Smooth muscle cell (in vitro differentiated cells): ENCODE results near the gene METTL16. TPM values are rescaled to one million over a fixed set of nuclear protein-coding genes. Genes with fewer than 3 reads are reported as not detected.

Experiments
- DNase-seq: peaks from one replicate; lab custom pipeline; 2025; ENCODE audit not compliant: unreplicated experiment; lab: John Stamatoyannopoulos, UW
- H2AFZ ChIP-seq: fragments of 200-600 bp; sonication (generic); 2 replicates; pipeline ENCODE4 v1.6.0; 2016; ENCODE audit warnings: antibody characterized with exemption, low read depth, mild to moderate bottlenecking
- H3F3A ChIP-seq: fragments of 200-600 bp; sonication (generic); 2 replicates; pipeline ENCODE4 v1.6.0; 2017; ENCODE audit warnings: antibody characterized with exemption, low read depth
- H3K27ac ChIP-seq: fragments of 200-600 bp; sonication (generic); 2 replicates; pipeline ENCODE4 v1.5.1; 2016; ENCODE audit warnings: low read depth, mild to moderate bottlenecking
- H3K27me3 ChIP-seq: fragments of 200-600 bp; sonication (generic); 2 replicates; pipeline ENCODE4 v1.6.1; 2016; ENCODE audit warnings: low read depth, mild to moderate bottlenecking
- H3K36me3 ChIP-seq: fragments of 200-600 bp; sonication (generic); 2 replicates; pipeline ENCODE4 v1.5.1; 2016; ENCODE audit warnings: low read depth
- H3K4me1 ChIP-seq: fragments of 200-600 bp; sonication (generic); 2 replicates; pipeline ENCODE4 v1.5.1; 2016; ENCODE audit warnings: low read depth
- H3K4me2 ChIP-seq: fragments of 200-600 bp; sonication (generic); 2 replicates; pipeline ENCODE4 v1.6.0; 2016; ENCODE audit warnings: mild to moderate bottlenecking
- H3K4me3 ChIP-seq: fragments of 200-600 bp; sonication (generic); 2 replicates; pipeline ENCODE4 v1.5.1; 2016; ENCODE audit warnings: mild to moderate bottlenecking
- H3K79me2 ChIP-seq: fragments of 200-600 bp; sonication (generic); 2 replicates; pipeline ENCODE4 v1.6.0; 2016; ENCODE audit warnings: low read depth, mild to moderate bottlenecking
- H3K9ac ChIP-seq: fragments of 200-600 bp; sonication (generic); 2 replicates; pipeline ENCODE4 v1.6.0; 2016; ENCODE audit warnings: low read depth
- H3K9me3 ChIP-seq: fragments of 200-600 bp; sonication (generic); replicated peaks from 2 replicates; pipeline ENCODE4 v1.5.1; 2016; ENCODE audit warnings: low read depth
- H4K20me1 ChIP-seq: fragments of 200-600 bp; sonication (generic); 2 replicates; pipeline ENCODE4 v1.6.0; 2016; ENCODE audit warnings: low read depth
- WGBS: methylation state at CpG from one replicate; pipeline ENCODE4 v1.1.7; 2016; ENCODE audit warnings: low lambda C conversion rate; 5-methylcytosine and 5-hydroxymethylcytosine counted together
- polyA plus RNA-seq: library from polyadenylated mRNA; unstranded; fragments of >200 nt; fragmentation: Nextera tagmentation; extraction: Ambion mirVana; gene quantifications from 2 replicates; pipeline ENCODE4 v1.2.1, GENCODE V29; 2016
- small RNA-seq: library from RNA; depleted of rRNA; stranded (forward); fragments of <200 nt; gene quantifications from one replicate; pipeline ENCODE3, GENCODE V24; 2014
- total RNA-seq: library from RNA; depleted of rRNA; stranded (reverse); fragments of >200 nt; gene quantifications from 2 replicates; pipeline ENCODE4 v1.2.3, GENCODE V29; 2014
- TF ChIP-seq, protein P1 (sequence below): fragments of 200-600 bp; sonication (generic); IDR thresholded peaks from 2 replicates; pipeline ENCODE4 v1.5.1; 2017; ENCODE audit warnings: borderline replicate concordance, mild to moderate bottlenecking, antibody characterized with exemption; ENCODE audit not compliant: insufficient read depth, poor library complexity, severe bottlenecking

The METTL16 gene
- total and polyA plus RNA-seq, 2 experiments from 2014 or later: 16.8 to 27.4 TPM

DNA sequence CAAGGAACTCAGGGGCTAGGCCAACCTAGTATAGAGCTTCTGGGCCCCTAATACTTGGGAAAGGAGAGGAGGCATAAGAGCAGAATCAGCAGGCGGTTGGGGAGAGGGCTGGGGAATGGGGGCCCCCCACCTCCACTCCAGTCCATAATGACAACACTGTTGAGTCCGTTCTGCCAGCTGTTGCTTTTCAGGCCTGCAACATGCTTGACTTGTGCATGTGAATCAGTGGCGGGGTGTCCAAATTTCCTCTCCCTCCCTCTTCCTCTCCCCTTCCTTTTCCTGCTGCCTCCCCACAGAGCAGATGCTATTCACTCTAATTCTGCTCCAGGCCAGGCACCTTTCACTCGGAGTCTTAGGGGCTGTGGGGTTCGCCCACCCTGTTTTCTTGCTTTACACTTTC, 142.6 kb downstream of the METTL16 start:
- 96% methylated on average over 5 of the region's 5 CpGs for WGBS
- Histone ChIP-seq H3K27me3 (no peaks in the 10 kb centered on the region), H3K4me2 (no peak overlapping the region), H3K36me3 (no peaks in the 10 kb centered on the region), H4K20me1 (no peaks in the 10 kb centered on the region), H3K9me3 (no peaks in the 10 kb centered on the region), H3K27ac (no peak overlapping the region), H3K9ac (no peak overlapping the region), H2AFZ (no peak overlapping the region), H3K4me1 (no peaks in the 10 kb centered on the region), H3K4me3 (no peak overlapping the region), H3K79me2 (no peaks in the 10 kb centered on the region), H3F3A (no peaks in the 10 kb centered on the region)
- DNase-seq: no peak
- TF ChIP-seq, protein P1, sequence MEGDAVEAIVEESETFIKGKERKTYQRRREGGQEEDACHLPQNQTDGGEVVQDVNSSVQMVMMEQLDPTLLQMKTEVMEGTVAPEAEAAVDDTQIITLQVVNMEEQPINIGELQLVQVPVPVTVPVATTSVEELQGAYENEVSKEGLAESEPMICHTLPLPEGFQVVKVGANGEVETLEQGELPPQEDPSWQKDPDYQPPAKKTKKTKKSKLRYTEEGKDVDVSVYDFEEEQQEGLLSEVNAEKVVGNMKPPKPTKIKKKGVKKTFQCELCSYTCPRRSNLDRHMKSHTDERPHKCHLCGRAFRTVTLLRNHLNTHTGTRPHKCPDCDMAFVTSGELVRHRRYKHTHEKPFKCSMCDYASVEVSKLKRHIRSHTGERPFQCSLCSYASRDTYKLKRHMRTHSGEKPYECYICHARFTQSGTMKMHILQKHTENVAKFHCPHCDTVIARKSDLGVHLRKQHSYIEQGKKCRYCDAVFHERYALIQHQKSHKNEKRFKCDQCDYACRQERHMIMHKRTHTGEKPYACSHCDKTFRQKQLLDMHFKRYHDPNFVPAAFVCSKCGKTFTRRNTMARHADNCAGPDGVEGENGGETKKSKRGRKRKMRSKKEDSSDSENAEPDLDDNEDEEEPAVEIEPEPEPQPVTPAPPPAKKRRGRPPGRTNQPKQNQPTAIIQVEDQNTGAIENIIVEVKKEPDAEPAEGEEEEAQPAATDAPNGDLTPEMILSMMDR: no peak

DNA sequence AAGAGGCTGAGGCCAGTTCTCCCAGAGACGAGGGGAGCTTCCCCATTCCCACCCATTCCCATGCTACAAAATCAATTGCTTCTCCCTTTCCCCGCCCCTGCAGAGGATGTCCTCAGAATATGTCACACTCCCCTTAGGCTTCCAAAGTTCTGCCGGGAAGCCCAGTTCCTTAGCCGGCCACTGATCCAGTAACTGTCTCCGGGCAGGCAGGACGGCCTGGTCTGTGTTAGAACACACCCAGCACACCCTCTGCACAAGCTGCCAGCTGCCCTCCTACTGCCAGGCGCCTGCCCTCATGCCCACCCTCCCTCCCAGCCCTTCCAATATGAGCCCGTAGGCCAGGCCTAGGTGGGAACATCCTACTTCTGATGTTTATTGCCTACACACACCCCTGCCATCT, 143.3 kb downstream of the METTL16 start:
- no peaks in the 10 kb centered on the region for H3K36me3 ChIP-seq
- no peaks in the 10 kb centered on the region for H3K79me2 ChIP-seq
- no peaks in the 10 kb centered on the region for H4K20me1 ChIP-seq
- no peak overlapping the region for H2AFZ ChIP-seq
- TF ChIP-seq, protein P1: no peak
- H3F3A ChIP-seq: no peaks in the 10 kb centered on the region
- no peak overlapping the region for H3K27ac ChIP-seq
- no peaks in the 10 kb centered on the region for H3K9me3 ChIP-seq
- WGBS: 100% methylated on average over 7 of the region's 8 CpGs
- H3K4me2 ChIP-seq: no peak overlapping the region
- no peaks in the 10 kb centered on the region for H3K27me3 ChIP-seq
- H3K4me1 ChIP-seq: no peaks in the 10 kb centered on the region
- no peak for DNase-seq
- no peak overlapping the region for H3K4me3 ChIP-seq
- no peak overlapping the region for H3K9ac ChIP-seq

DNA sequence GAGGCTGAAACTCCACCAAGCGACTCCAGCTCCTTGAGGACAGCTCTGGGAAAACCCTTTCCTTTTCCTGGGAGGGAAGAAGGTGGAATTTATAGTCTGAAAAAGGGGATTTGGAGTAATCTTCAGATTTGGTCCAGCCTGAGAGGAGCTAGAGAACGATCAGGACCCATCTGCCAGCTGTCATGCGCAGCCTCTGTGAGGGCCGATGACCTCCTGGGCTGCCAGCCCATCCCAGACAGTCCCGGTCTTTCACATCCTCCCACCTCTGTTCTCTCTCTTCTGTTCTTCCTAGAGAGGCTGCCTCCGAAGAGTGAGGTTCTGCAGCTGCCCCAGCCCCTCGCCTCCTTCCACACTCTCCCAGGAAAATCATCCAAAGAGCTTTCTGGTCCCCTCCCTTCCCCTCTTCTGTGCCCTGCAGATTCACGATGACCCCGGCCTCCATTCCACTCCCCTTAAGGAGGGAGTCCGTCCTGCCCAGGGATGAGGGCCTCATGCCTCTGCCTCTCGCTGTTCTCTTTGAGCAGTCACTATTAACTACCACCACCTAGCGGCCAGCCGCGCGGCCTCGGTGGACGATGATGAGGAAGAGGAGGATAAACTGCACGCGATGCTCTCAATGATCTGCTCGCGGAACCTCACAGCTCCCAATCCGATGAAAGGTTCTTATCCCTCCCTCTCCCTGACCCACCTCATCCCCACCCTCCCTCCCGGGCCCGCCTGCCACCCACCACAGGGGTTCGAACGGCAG, 144.8 kb downstream of the METTL16 start:
- WGBS: 69% methylated on average over 26 of the region's 26 CpGs
- no peak overlapping the region for H3K27ac ChIP-seq

More for the DNA sequence above, 144.8 kb downstream of the METTL16 start:
- Histone ChIP-seq H3K9me3 (no peaks in the 10 kb centered on the region), H3F3A (no peaks in the 10 kb centered on the region), H3K27me3 (no peaks in the 10 kb centered on the region), H3K4me3 (no peak overlapping the region), H3K9ac (no peak overlapping the region), H3K4me2 (no peak overlapping the region), H4K20me1 (no peaks in the 10 kb centered on the region), H3K4me1 (no peaks in the 10 kb centered on the region), H2AFZ (no peak overlapping the region), H3K79me2 (no peaks in the 10 kb centered on the region), H3K36me3 (no peaks in the 10 kb centered on the region)
- TF ChIP-seq, protein P1: peak; percentile 15
- DNase-seq: no peak

Small RNA genes lying within 50 kb of the gene (small RNA-seq; reads per million reads assigned to genes)
- gene AC006435.3: not detected
- gene AC006435.4: not detected
- gene AC006435.5: not detected

Other genes starting within 250 kb of the METTL16 start
- 11.2 and 21.4 TPM in 2 replicates for gene SMG6, start 208.1 kb downstream of the METTL16 start, total RNA-seq
- 10.6 and 13.1 TPM in 2 replicates for gene SMG6, start 208.1 kb downstream of the METTL16 start, polyA plus RNA-seq
- gene SRR, start 207.9 kb downstream of the METTL16 start, total RNA-seq: 7.8 and 35.2 TPM in 2 replicates
- 11.3 and 14.3 TPM in 2 replicates for gene SRR, start 207.9 kb downstream of the METTL16 start, polyA plus RNA-seq
- 22.1 and 39.5 TPM in 2 replicates for gene TSR1, start 175.4 kb downstream of the METTL16 start, total RNA-seq
- gene TSR1, start 175.4 kb downstream of the METTL16 start, polyA plus RNA-seq: 17.6 and 23.7 TPM in 2 replicates
- 10.4 and 20.8 TPM in 2 replicates for gene SGSM2, start 174.4 kb downstream of the METTL16 start, total RNA-seq
- gene SGSM2, start 174.4 kb downstream of the METTL16 start, polyA plus RNA-seq: 26.9 and 33.2 TPM in 2 replicates
- gene MNT, start 110.8 kb downstream of the METTL16 start, total RNA-seq: 7.5 and 12.8 TPM in 2 replicates
- 5.7 and 9.0 TPM in 2 replicates for gene MNT, start 110.8 kb downstream of the METTL16 start, polyA plus RNA-seq
- gene PAFAH1B1, start 81.8 kb upstream of the METTL16 start, total RNA-seq: 105 and 171 TPM in 2 replicates
- 126 and 127 TPM in 2 replicates for gene PAFAH1B1, start 81.8 kb upstream of the METTL16 start, polyA plus RNA-seq
- 13.4 and 54.7 TPM in 2 replicates for gene CLUH, start 199.9 kb upstream of the METTL16 start, total RNA-seq
- 15.4 and 26.8 TPM in 2 replicates for gene CLUH, start 199.9 kb upstream of the METTL16 start, polyA plus RNA-seq
- gene CCDC92B, start 237.8 kb upstream of the METTL16 start, total RNA-seq: not detected in 2 replicates
- not detected in 2 replicates for gene CCDC92B, start 237.8 kb upstream of the METTL16 start, polyA plus RNA-seq